A673 (cell line): ENCODE results near the gene TFB1M.

Experiments used
- EZH2 ChIP-seq: fragments of 200-600 bp; sonication (generic); IDR thresholded peaks from 2 replicates; pipeline ENCODE4 v1.6.1; 2017; ENCODE audit warnings: borderline replicate concordance, low read depth, mild to moderate bottlenecking, mixed read lengths, antibody characterized with exemption, low read length; ENCODE audit not compliant: poor library complexity, severe bottlenecking
- TF ChIP-seq, protein P1 (sequence below): fragments of 300-800, 200-600 bp; sonication (generic); conservative IDR thresholded peaks from 2 replicates; pipeline ENCODE4 v1.5.1; 2017; ENCODE audit warnings: low read depth, mild to moderate bottlenecking, antibody characterized with exemption, low read length, moderate library complexity, mixed read lengths

DNA sequence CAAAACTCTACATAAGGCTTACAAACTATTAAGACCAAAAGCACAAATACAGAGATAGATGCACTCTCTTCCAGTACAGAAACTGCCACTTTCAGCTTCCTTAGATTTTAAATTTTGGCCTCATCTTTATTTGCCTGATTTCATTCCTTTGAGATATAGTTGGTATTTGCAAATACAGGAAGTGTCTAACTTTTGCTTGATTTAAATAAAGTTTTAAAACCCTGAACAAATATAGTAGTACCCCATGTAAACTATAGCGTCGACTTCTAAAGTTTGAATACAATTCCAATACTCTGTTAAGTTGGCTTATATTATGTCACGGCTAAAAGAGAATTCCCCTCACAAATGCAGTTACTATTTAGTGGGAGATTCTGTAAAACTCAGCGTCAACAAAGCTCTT is 51.6 kb downstream of the TFB1M start:
- TF ChIP-seq, protein P1, sequence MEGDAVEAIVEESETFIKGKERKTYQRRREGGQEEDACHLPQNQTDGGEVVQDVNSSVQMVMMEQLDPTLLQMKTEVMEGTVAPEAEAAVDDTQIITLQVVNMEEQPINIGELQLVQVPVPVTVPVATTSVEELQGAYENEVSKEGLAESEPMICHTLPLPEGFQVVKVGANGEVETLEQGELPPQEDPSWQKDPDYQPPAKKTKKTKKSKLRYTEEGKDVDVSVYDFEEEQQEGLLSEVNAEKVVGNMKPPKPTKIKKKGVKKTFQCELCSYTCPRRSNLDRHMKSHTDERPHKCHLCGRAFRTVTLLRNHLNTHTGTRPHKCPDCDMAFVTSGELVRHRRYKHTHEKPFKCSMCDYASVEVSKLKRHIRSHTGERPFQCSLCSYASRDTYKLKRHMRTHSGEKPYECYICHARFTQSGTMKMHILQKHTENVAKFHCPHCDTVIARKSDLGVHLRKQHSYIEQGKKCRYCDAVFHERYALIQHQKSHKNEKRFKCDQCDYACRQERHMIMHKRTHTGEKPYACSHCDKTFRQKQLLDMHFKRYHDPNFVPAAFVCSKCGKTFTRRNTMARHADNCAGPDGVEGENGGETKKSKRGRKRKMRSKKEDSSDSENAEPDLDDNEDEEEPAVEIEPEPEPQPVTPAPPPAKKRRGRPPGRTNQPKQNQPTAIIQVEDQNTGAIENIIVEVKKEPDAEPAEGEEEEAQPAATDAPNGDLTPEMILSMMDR = no peak
- TF ChIP-seq EZH2 = no peak
